Calu3 (cell line): ENCODE results near the gene KIAA1217. TPM values are rescaled to one million over a fixed set of nuclear protein-coding genes. Genes with fewer than 3 reads are reported as not detected.

ENCODE experiments used
- BruUV-seq: library from RNA; stranded (reverse); fragments of 400-500 nt; replicated peaks from 2 replicates; lab custom pipeline; 2021; lab: Mats Ljungman, UMichigan
- CTCF ChIA-PET: fragments of 300-600 bp; sonication (Branson Sonifier 250); formaldehyde crosslinking; loops from one replicate; lab custom pipeline; 2022; ENCODE audit warnings: antibody characterized with exemption; lab: Charles Lee
- DNase-seq: peaks from one replicate; pipeline ENCODE4 v3.0.0; 2022
- H3K27ac Mint-ChIP-seq: one replicate; pipeline ENCODE4 v1.8.0; 2022; ENCODE audit warnings: mixed read lengths; ENCODE audit not compliant: unreplicated experiment
- H3K27me3 Mint-ChIP-seq: one replicate; pipeline ENCODE4 v1.8.0; 2022; ENCODE audit warnings: mixed read lengths; ENCODE audit not compliant: unreplicated experiment
- H3K36me3 Mint-ChIP-seq: one replicate; pipeline ENCODE4 v1.8.0; 2022; ENCODE audit warnings: mild to moderate bottlenecking, moderate library complexity, mixed read lengths; ENCODE audit not compliant: insufficient read depth, unreplicated experiment
- H3K4me1 Mint-ChIP-seq: one replicate; pipeline ENCODE4 v1.8.0; 2022; ENCODE audit warnings: mild to moderate bottlenecking, low read depth, mixed read lengths; ENCODE audit not compliant: unreplicated experiment
- H3K4me3 Mint-ChIP-seq: one replicate; pipeline ENCODE4 v1.8.0; 2022; ENCODE audit warnings: mild to moderate bottlenecking, low read depth, moderate library complexity, mixed read lengths; ENCODE audit not compliant: unreplicated experiment
- H3K9me3 Mint-ChIP-seq: one replicate; pipeline ENCODE4 v1.8.0; 2022; ENCODE audit warnings: low read depth, mixed read lengths; ENCODE audit not compliant: unreplicated experiment
- CTCF ChIP-seq: fragments of 200-600 bp; IDR thresholded peaks from one replicate; pipeline ENCODE4 v1.8.0; 2022; ENCODE audit warnings: antibody characterized with exemption; ENCODE audit not compliant: unreplicated experiment
- intact Hi-C: fragments of 100-400 bp; cut with micrococcal nuclease; formaldehyde crosslinking; loops from one replicate; pipeline ENCODE4 v1.10.0; 2022; ENCODE audit not compliant: unreplicated experiment
- total RNA-seq: library from RNA; stranded (reverse); gene quantifications from 2 replicates; pipeline ENCODE4 v1.2.3, GENCODE V29; 2022

KIAA1217 gene
- total RNA-seq, 1 experiment from 2014 or later = 46.2 TPM

GRCh38 chr10:24561453-24561852 lies 352.5 kb downstream of the KIAA1217 start:
- CTCF ChIA-PET = no interaction called here
- Mint-ChIP-seq H3K9me3 (no peaks in the 10 kb centered on the region), H3K4me3 (no peak overlapping the region), H3K36me3 (no peaks in the 10 kb centered on the region), H3K27me3 (no peaks in the 10 kb centered on the region), H3K4me1 (peaks cover 9% of the 10 kb centered on the region), H3K27ac (no peak overlapping the region)
- no peak for DNase-seq
- no TSS peak for BruUV-seq
- TF ChIP-seq CTCF = no peak
- intact Hi-C loops = no loop called here

- CTCF ChIA-PET = no interaction called here
- no peaks in the 10 kb centered on the region for H3K36me3 Mint-ChIP-seq
- H3K27me3 Mint-ChIP-seq = peaks cover 25% of the 10 kb centered on the region
- H3K4me3 Mint-ChIP-seq = no peak overlapping the region
- DNase-seq = no peak
- intact Hi-C loops = no loop called here
- no TSS peak for BruUV-seq
- H3K4me1 Mint-ChIP-seq = no peaks in the 10 kb centered on the region
- no peak for TF ChIP-seq CTCF
- H3K27ac Mint-ChIP-seq = no peak overlapping the region
- no peaks in the 10 kb centered on the region for H3K9me3 Mint-ChIP-seq
Observed at GRCh38 chr10:24568042-24568441, 359.1 kb downstream of the KIAA1217 start.

- no TSS peak for BruUV-seq
- Mint-ChIP-seq H3K4me3 (no peak overlapping the region), H3K27ac (no peak overlapping the region), H3K36me3 (no peaks in the 10 kb centered on the region), H3K4me1 (no peaks in the 10 kb centered on the region), H3K9me3 (no peaks in the 10 kb centered on the region), H3K27me3 (peaks cover 25% of the 10 kb centered on the region)
- no peak for DNase-seq
- CTCF ChIA-PET = no interaction called here
- TF ChIP-seq CTCF = no peak
- intact Hi-C loops = no loop called here
Observed at GRCh38 chr10:24569330-24569796, 360.4 kb downstream of the KIAA1217 start.

GRCh38 chr10:24569828-24570657 lies 361.1 kb downstream of the KIAA1217 start:
- no peak overlapping the region for H3K4me3 Mint-ChIP-seq
- no peak overlapping the region for H3K27ac Mint-ChIP-seq
- DNase-seq = no peak
- no peaks in the 10 kb centered on the region for H3K36me3 Mint-ChIP-seq
- TF ChIP-seq CTCF = no peak
- H3K4me1 Mint-ChIP-seq = no peaks in the 10 kb centered on the region
- no peaks in the 10 kb centered on the region for H3K9me3 Mint-ChIP-seq
- intact Hi-C loops = no loop called here
- peaks cover 25% of the 10 kb centered on the region for H3K27me3 Mint-ChIP-seq
- no TSS peak for BruUV-seq
- CTCF ChIA-PET = interaction anchor here (1.0 kb wide), 1 partner anchor 455 kb away, joined by 3 read pairs; no protein-coding TSS in a partner anchor
